ENCODE data around the gene TBX2. TPM values are rescaled to one million over a fixed set of nuclear protein-coding genes. Genes with fewer than 3 reads are reported as not detected.

TBX2 gene
- total RNA-seq, 2 experiments from 2014 or later = 0.06 TPM; not detected in 1

DNA sequence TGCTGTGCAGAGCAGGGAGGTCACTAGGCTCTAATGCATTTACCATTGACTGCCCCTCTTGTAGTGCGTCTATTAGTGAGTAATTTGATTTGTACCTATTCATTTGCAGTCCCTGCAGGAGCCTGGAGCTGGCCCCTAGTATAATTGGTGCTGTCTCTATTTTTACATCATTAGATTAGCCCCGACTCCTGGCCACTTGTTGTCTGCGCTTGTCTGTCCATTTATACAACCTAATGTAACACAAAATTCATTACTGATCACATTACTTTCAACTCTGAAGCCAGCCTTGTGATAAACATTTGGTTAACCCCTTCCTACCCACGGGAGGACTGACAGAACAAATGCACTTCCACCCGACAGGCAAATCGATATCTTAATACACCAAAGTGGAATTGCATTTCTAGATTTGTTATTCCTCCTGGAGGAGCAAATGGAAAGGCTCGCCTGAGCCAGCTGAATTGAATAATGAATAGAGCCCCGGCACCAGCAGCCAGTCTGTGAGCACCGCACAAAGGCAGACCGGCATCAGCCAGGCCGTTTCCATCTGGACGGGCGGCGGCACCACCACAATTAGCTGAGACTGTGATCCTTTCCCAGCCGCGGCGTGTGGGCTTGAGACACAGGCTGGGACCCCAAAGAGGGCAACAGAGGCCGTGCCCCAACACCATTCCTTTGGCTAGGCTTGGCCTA lies 18.7 kb upstream of the TBX2 start:
- TF ChIP-seq, protein P1, sequence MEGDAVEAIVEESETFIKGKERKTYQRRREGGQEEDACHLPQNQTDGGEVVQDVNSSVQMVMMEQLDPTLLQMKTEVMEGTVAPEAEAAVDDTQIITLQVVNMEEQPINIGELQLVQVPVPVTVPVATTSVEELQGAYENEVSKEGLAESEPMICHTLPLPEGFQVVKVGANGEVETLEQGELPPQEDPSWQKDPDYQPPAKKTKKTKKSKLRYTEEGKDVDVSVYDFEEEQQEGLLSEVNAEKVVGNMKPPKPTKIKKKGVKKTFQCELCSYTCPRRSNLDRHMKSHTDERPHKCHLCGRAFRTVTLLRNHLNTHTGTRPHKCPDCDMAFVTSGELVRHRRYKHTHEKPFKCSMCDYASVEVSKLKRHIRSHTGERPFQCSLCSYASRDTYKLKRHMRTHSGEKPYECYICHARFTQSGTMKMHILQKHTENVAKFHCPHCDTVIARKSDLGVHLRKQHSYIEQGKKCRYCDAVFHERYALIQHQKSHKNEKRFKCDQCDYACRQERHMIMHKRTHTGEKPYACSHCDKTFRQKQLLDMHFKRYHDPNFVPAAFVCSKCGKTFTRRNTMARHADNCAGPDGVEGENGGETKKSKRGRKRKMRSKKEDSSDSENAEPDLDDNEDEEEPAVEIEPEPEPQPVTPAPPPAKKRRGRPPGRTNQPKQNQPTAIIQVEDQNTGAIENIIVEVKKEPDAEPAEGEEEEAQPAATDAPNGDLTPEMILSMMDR (IDR thresholded peaks at IDR 0.05) = no peak
- Mint-ChIP-seq H3K27me3 (no peaks in the 10 kb centered on the region), H3K9me3 (no peaks in the 10 kb centered on the region), H3K4me3 (no peak overlapping the region), H3K27ac (no peak overlapping the region), H3K4me1 (ENCODE audit: low read depth) (no peaks in the 10 kb centered on the region), H3K36me3 (ENCODE audit: low read depth) (no peaks in the 10 kb centered on the region)
- no peaks in the 10 kb centered on the region for H3K27me3 ChIP-seq (ENCODE audit: control insufficient read depth in 1 of 2, insufficient read depth in 2 of 2, low read length in 2 of 2)
- ATAC-seq (ENCODE audit: poor library complexity) (no peak), DNase-seq (no peak)
- no peaks in the 10 kb centered on the region for H3K4me1 ChIP-seq (ENCODE audit: insufficient read depth, low read length)
- H3K9me3 ChIP-seq (ENCODE audit: control insufficient read depth in 1 of 2, insufficient read depth in 1 of 2, low read length in 2 of 2) = no peaks in the 10 kb centered on the region
- H3K36me3 ChIP-seq (ENCODE audit: insufficient read depth, low read length) = no peaks in the 10 kb centered on the region
- intact Hi-C loops (cut with DNase I, micrococcal nuclease) = no loop called here
- POLR2A ChIA-PET = no interaction called here
- no peak overlapping the region for H3K27ac ChIP-seq (ENCODE audit: low read depth in 1 of 2, low read length in 2 of 2)
- CTCF ChIA-PET = no interaction called here
- H3K4me3 ChIP-seq (ENCODE audit: low read length) = no peak overlapping the region

DNA sequence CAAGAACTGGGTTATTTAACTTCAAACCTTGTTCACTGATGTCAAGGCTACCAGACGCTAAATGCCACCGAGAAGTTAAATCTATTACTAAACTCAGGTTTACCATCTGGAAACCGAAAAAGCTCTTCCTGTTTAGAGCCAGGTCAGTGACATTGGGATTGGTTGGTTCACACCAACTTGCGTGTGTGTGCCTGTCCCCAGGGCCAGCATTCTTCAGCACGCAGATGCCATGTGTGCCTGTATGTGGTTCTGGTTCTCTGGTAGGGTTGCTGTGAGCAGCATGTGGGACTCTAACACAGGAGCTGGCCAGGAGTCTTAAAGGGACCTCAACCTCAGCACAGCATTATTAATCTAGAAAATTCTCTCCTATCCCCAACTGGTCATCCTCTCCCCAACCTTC lies 18.1 kb upstream of the TBX2 start:
- Mint-ChIP-seq H3K4me3 (no peak overlapping the region), H3K36me3 (ENCODE audit: low read depth) (no peaks in the 10 kb centered on the region), H3K27ac (no peak overlapping the region), H3K4me1 (ENCODE audit: low read depth) (no peaks in the 10 kb centered on the region), H3K9me3 (no peaks in the 10 kb centered on the region), H3K27me3 (no peaks in the 10 kb centered on the region)
- intact Hi-C loops (cut with DNase I, micrococcal nuclease) = no loop called here
- Histone ChIP-seq H3K27ac (ENCODE audit: low read depth in 1 of 2, low read length in 2 of 2) (no peak overlapping the region), H3K27me3 (ENCODE audit: control insufficient read depth in 1 of 2, insufficient read depth in 2 of 2, low read length in 2 of 2) (no peaks in the 10 kb centered on the region), H3K4me1 (ENCODE audit: insufficient read depth, low read length) (no peaks in the 10 kb centered on the region), H3K9me3 (ENCODE audit: control insufficient read depth in 1 of 2, insufficient read depth in 1 of 2, low read length in 2 of 2) (no peaks in the 10 kb centered on the region), H3K4me3 (ENCODE audit: low read length) (no peak overlapping the region), H3K36me3 (ENCODE audit: insufficient read depth, low read length) (no peaks in the 10 kb centered on the region)
- ATAC-seq (ENCODE audit: poor library complexity) (no peak), DNase-seq (no peak)
- ChIA-PET CTCF (no interaction called here), POLR2A (no interaction called here)
- TF ChIP-seq, protein P1 (IDR thresholded peaks at IDR 0.05) = no peak

DNA sequence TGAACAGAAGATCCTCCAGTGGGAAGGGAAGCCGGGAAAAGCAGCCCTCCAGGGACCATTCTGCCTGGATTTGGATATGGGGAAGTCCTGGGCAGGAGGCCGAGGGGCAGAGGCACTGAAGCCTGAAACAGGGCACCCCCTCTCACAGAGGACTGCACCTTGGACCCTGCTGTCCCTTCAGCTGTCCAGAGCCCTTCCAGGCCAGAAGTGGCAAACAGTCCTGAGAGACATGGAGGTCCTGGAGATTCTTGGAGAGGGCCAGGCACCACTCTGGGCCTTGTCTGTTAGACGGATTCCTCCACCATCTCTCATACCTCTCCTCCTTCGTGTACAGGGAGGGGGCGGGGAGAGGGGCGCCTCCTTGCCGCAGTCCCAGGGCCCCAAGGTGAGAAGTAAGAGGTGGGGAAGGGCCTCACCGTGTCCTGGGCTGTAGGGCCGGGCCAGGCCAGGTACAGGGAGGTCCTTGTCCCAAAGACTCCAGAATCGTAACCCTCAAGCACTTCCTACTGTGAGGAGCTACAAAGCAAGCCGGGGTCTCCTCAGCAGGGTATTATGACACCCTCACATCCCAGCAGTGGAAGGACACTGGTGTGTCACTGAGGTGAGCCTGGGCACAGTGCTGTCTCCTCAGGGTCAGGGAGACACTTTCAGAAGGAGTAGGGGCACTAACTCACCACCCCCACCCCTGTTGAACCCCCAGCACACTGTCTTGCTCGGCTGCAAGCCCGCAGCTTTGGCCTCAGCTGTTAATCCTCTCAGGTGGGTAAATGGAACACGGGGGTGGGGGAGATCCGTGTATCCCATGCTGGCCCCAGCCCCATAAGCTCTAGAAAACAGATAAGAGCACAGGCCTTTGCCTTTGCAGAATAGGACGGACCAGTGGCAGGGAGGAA lies 16.6 kb upstream of the TBX2 start:
- Histone ChIP-seq H3K4me1 (ENCODE audit: insufficient read depth, low read length) (no peaks in the 10 kb centered on the region), H3K27ac (ENCODE audit: low read depth in 1 of 2, low read length in 2 of 2) (no peak overlapping the region), H3K36me3 (ENCODE audit: insufficient read depth, low read length) (no peaks in the 10 kb centered on the region), H3K27me3 (ENCODE audit: control insufficient read depth in 1 of 2, insufficient read depth in 2 of 2, low read length in 2 of 2) (no peaks in the 10 kb centered on the region), H3K9me3 (ENCODE audit: control insufficient read depth in 1 of 2, insufficient read depth in 1 of 2, low read length in 2 of 2) (no peaks in the 10 kb centered on the region), H3K4me3 (ENCODE audit: low read length) (no peak overlapping the region)
- DNase-seq (no peak), ATAC-seq (ENCODE audit: poor library complexity) (no peak)
- TF ChIP-seq, protein P1 (IDR thresholded peaks at IDR 0.05) = no peak
- CTCF ChIA-PET = no interaction called here
- Mint-ChIP-seq H3K27me3 (no peaks in the 10 kb centered on the region), H3K27ac (no peak overlapping the region), H3K9me3 (no peaks in the 10 kb centered on the region), H3K4me1 (ENCODE audit: low read depth) (no peaks in the 10 kb centered on the region), H3K4me3 (no peak overlapping the region), H3K36me3 (ENCODE audit: low read depth) (no peaks in the 10 kb centered on the region)
- POLR2A ChIA-PET = no interaction called here
- intact Hi-C loops (cut with DNase I, micrococcal nuclease) = no loop called here

Data from CD4-positive, alpha-beta T cell (primary cell).